HL-60/S4 treated with retinoic acid at 250 ng/mL for 4 days and 3 days (cell line): ENCODE measurements around the gene CANX.

Source experiments
- in situ Hi-C: fragments of 300-500 bp; cut with MboI; formaldehyde crosslinking; loops from 2 replicates; pipeline ENCODE4 v1.7.0; 2022; ENCODE audit warnings: low sequenced_read_pairs

The CANX gene

GRCh38 chr5:179749857-179750508 is 51.2 kb downstream of the CANX start:
- in situ Hi-C loops: no loop called here

GRCh38 chr5:179753971-179754370 is 55.2 kb downstream of the CANX start:
- in situ Hi-C loops: no loop called here

- in situ Hi-C loops: no loop called here
Measured at GRCh38 chr5:179755022-179755421, 56.3 kb downstream of the CANX start.

GRCh38 chr5:179758955-179759354 is 60.2 kb downstream of the CANX start:
- in situ Hi-C loops: no loop called here

- in situ Hi-C loops: no loop called here
Measured at GRCh38 chr5:179759581-179760551, 61.1 kb downstream of the CANX start.

GRCh38 chr5:179762079-179762780 is 63.5 kb downstream of the CANX start:
- in situ Hi-C loops: no loop called here

- in situ Hi-C loops: no loop called here
Measured at GRCh38 chr5:179762781-179763176, 64.0 kb downstream of the CANX start.

GRCh38 chr5:179763215-179763945 is 64.6 kb downstream of the CANX start:
- in situ Hi-C loops: no loop called here

- in situ Hi-C loops: no loop called here
Measured at GRCh38 chr5:179764056-179764455, 65.3 kb downstream of the CANX start.

GRCh38 chr5:179765400-179765799 is 66.6 kb downstream of the CANX start:
- in situ Hi-C loops: no loop called here

GRCh38 chr5:179766021-179766725 is 67.4 kb downstream of the CANX start:
- in situ Hi-C loops: no loop called here

- in situ Hi-C loops: no loop called here
Measured at GRCh38 chr5:179766726-179767455, 68.1 kb downstream of the CANX start.

- in situ Hi-C loops: no loop called here
Measured at GRCh38 chr5:179767496-179768100, 68.8 kb downstream of the CANX start.

GRCh38 chr5:179768326-179769085 is 69.7 kb downstream of the CANX start:
- in situ Hi-C loops: no loop called here

- in situ Hi-C loops: no loop called here
Measured at GRCh38 chr5:179769271-179769670, 70.5 kb downstream of the CANX start.

GRCh38 chr5:179769796-179770195 is 71.0 kb downstream of the CANX start:
- in situ Hi-C loops: no loop called here

GRCh38 chr5:179771311-179771895 is 72.6 kb downstream of the CANX start:
- in situ Hi-C loops: no loop called here

GRCh38 chr5:179772351-179772750 is 73.6 kb downstream of the CANX start:
- in situ Hi-C loops: no loop called here
